ENCODE measurements around the gene APEX2.
A peak's percentile ranks its signal among the peaks of the same experiment; 100 is the strongest.
"Not testable (repeated sequence)": the region's sequence is repeated elsewhere in the genome, so short reads cannot be mapped to it uniquely, and the experiment has no call there.

APEX2 gene

GRCh38 chrX:55014897-55015299 lies 14.7 kb downstream of the APEX2 start:
- no peak for DNase-seq (ENCODE audit: low read depth in 3 of 3)

DNA sequence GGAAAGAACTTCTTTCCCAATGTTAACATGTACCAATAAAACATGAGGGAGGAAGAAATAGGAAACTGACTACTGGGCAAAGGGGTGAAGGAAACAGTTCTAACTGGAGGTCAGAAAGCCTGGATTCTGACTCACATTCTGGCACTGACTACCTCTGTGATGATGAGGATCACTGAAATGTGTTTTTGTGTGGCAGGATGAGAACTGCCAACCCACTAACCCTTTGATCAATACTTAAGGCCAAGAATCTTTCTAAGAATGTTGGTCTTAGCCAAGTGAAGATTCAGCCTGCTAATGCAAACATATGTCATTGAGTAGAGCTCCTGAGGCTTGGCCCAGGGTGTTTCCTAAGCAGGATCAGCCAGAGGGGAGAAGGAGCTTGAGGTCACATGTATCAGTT lies 26.0 kb downstream of the APEX2 start:
- no peak for DNase-seq (ENCODE audit: low read depth in 3 of 3)

DNA sequence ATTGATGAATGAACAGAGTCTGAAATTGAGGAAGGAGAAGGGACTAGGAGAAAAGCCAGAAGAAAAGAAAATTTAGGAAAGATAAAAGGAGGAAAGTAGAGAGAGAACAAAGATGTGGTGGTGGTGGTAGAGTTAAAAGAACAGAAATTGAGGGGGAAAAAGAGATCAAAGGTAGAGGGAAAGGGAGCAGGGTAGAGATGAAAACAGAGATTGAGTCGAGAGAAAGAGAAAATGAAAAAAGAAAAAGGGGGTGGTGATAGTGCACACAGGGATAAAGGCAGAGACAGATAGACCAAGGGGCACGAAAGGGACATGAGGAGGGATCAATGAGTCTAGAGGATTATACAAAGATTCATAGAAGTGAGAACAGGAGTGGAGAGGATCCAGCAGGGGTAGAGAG lies 26.7 kb downstream of the APEX2 start:
- DNase-seq (ENCODE audit: low read depth in 3 of 3), result no peak

GRCh38 chrX:55028040-55028439 lies 27.9 kb downstream of the APEX2 start:
- DNase-seq (ENCODE audit: low read depth in 3 of 3), result no peak

DNA sequence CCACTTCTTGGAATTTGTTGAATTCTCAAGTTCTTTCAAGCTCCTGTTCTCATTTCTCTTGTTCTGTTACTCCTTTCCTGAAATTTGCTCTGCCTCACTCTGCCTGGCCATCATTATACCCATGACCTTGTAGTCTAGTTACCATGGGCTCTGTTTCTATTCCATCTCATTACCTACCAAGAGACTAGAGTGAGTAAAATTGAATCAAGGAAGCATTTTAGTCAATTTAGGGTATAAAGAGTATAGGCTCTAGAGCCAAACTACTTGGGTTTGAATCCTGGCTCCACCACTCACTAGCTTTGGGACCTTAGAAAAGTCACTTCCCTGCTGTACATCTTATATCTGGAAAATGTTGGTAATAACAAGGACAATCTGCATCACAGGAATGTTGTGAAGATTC lies 28.4 kb downstream of the APEX2 start:
- no peak for DNase-seq (ENCODE audit: low read depth in 3 of 3)

DNA sequence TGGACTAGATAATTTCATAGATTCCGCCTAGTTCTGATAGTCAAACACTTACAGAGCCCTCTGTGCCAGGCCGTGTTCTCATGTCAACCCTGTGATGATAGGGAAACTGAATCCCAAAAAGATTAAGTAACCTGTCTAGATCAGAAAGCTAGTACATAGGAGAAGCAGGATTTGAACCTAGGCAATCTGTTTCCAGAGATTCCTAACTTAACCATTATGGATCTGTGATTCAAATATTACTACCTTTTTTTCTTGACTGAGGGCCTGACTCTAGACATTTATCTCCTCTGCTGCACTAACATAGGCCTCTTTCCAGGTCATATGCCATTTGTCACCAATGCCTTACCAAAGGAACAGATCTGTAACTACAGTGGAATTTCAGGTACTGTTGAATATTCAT lies 29.1 kb downstream of the APEX2 start:
- DNase-seq (ENCODE audit: low read depth in 3 of 3), result no peak

DNA sequence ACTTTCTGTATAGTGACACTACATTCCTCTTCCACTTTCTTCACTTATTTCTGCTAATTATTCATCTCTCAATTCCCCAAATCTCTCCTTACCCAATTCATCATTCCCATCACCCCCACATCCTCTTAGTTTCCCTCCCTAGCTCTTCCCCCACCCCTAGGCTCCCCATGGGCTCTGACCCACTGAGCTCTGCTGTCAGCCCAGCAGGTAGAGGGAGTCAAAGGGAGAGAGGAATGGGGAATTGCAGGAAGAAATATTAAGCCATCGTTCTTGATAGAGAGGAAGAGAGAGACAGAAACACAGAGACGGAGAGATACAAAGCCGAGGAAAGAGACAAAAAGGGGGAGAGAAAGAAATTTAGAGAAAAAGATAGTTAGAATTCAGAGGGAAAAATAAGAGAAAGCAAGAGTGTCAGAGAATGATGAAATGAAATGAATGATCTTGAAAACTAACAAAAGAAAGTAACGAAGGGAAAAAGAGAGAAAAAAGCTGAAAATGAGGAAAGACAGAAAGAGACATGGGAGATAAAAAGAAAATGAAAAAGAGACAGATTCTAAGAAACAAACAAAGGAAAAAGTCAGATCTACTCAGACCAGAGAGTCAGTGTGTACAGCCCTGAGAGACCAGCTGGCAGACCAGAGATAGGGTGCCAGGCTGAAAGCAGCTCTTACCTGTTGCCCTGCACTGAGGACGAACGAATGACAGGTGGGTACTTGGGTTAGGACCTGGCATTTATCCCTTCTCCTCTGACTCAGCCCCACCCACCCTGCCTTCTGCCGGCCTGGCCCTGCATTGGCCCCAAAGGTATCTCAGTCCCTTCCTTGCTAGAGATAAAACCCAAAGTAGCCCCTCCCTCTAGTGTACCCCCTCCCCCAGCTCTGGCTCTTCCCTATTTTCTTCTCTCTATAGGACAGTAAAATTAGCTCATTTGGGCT lies 30.4 kb downstream of the APEX2 start, which contains the start of gene ALAS2:
ALAS2 (minus strand) TSS at position 707 of the 935 bp plus-strand sequence. CDS start 4,977 bp downstream, outside the sequence.
- DNase-seq (ENCODE audit: low read depth in 3 of 3), result no peak

DNA sequence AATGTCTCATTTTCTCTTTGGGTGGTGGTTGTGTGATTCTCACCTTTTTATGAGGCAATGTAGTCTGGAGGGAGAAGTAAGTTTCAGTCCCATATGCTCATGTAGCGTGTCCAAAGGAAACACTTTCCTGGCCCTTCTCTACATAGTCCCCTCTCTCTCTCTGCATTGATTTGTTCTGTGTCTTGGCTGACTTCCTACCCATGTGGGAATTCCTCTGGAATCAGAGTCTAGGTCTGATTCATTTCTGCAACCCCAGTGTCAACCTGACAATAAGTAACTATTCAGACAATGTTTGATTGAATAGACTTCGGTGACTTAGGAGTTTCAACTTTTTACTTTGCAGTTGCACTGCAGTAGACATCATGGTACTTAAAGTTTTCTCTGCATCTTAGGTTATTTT lies 33.3 kb downstream of the APEX2 start:
- no peak for DNase-seq (ENCODE audit: low read depth in 3 of 3)

- DNase-seq (ENCODE audit: low read depth in 3 of 3), result no peak
Observed at GRCh38 chrX:55039471-55039870, 39.3 kb downstream of the APEX2 start.

GRCh38 chrX:55041514-55041913 lies 41.4 kb downstream of the APEX2 start:
- DNase-seq (ENCODE audit: low read depth in 3 of 3), result no peak

- DNase-seq (ENCODE audit: low read depth in 3 of 3), result not testable (repeated sequence)
Observed at GRCh38 chrX:55050599-55050998, 50.4 kb downstream of the APEX2 start.

GRCh38 chrX:55056820-55057674 lies 56.9 kb downstream of the APEX2 start:
- DNase-seq (ENCODE audit: low read depth in 3 of 3), result peak in 1 of 3 experiments; percentile 5

DNA sequence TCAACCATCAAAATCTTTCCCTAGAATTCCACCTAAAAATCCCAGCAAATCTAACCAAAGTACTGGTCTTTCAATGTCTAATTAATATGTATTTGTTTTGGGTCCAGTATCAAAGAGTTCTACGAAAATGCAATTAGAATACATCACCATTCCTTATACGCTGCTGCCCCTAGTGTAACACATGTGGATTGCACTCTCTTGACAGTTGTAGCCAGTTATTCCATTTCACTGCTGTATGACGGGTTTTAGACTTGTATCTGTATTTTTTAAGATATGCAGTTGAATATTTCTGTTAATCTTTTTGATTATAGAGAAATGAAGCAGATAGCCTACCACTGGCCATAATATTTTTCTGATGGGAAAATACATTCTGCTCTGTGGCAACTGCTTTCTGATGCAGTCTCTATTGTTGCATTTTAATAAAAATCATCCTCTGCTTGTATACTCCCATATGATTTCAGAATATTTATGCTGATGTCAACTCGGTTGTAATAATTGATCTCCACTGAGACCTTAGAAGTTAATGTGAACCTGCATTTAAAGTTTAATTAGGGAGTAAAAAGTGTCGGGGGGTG lies 57.6 kb downstream of the APEX2 start:
- peak in 1 of 3 experiments; percentile 6 for DNase-seq (ENCODE audit: low read depth in 3 of 3)

Measured in stimulated activated CD4-positive, alpha-beta T cell treated with anti-CD3 and anti-CD28 coated beads, TNF-alpha, amount 100 ng/mL, for 4 hours (primary cell).